ENCODE data around the gene ELOVL4.

DNA sequence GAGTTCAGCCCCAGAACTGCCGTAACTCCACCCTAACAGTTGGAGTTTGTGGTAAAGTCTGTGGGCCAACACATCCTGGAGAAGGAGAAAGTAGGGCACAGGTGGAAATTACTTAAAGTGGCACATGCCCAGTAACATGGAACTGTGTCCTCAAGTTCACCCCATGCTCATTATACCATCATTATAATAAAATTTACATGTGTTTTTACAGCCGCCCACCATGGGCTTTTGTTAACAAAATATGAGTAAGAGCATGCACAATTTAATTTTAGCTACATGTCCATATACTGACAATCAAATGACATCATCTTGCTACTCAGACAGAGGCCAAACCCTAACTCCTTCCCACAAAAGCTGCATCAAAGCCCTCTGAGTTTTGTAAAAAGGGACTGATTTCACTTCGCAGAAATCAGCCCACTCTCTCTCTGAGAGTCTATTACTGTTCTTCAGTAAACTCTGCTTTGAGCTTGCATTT is 17.3 kb upstream of the ELOVL4 start:
- TF ChIP-seq, protein P1, sequence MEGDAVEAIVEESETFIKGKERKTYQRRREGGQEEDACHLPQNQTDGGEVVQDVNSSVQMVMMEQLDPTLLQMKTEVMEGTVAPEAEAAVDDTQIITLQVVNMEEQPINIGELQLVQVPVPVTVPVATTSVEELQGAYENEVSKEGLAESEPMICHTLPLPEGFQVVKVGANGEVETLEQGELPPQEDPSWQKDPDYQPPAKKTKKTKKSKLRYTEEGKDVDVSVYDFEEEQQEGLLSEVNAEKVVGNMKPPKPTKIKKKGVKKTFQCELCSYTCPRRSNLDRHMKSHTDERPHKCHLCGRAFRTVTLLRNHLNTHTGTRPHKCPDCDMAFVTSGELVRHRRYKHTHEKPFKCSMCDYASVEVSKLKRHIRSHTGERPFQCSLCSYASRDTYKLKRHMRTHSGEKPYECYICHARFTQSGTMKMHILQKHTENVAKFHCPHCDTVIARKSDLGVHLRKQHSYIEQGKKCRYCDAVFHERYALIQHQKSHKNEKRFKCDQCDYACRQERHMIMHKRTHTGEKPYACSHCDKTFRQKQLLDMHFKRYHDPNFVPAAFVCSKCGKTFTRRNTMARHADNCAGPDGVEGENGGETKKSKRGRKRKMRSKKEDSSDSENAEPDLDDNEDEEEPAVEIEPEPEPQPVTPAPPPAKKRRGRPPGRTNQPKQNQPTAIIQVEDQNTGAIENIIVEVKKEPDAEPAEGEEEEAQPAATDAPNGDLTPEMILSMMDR (IDR thresholded peaks at IDR 0.05), result no peak
- TF ChIP-seq EZH2 (IDR thresholded peaks at IDR 0.05; ENCODE audit: borderline replicate concordance, insufficient read depth, low read depth, low read length, poor library complexity, severe bottlenecking), result no peak

All from B cell (primary cell).